IMR-90 (cell line): ENCODE measurements around the gene KIF13A.

ENCODE experiments used
- BHLHE40 ChIP-seq: fragments of 150-350 bp; IDR thresholded peaks from 2 replicates; pipeline ENCODE4 v1.6.1; 2016; ENCODE audit warnings: mild to moderate bottlenecking, low read depth, low read length
- CEBPB ChIP-seq: IDR thresholded peaks from 2 replicates; pipeline ENCODE4 v1.6.1; 2012; ENCODE audit warnings: low read depth, low read length, improper control_type of control experiment
- CTCF ChIP-seq: conservative IDR thresholded peaks from 2 replicates; pipeline ENCODE4 v1.5.1; 2012; ENCODE audit warnings: mild to moderate bottlenecking, low read depth, low read length, improper control_type of control experiment
- ELK1 ChIP-seq: fragments of 150-350 bp; IDR thresholded peaks from 2 replicates; pipeline ENCODE4 v1.6.1; 2016; ENCODE audit warnings: low read depth, mild to moderate bottlenecking, low read length, moderate library complexity, borderline replicate concordance
- FOS ChIP-seq: fragments of 150-350 bp; IDR thresholded peaks from 2 replicates; pipeline ENCODE4 v1.6.1; 2016; ENCODE audit warnings: low read depth, low read length
- MAFK ChIP-seq: IDR thresholded peaks from 2 replicates; pipeline ENCODE4 v1.6.1; 2012; ENCODE audit warnings: low read depth, low read length, improper control_type of control experiment
- MAZ ChIP-seq: IDR thresholded peaks from 2 replicates; pipeline ENCODE4 v1.6.1; 2012; ENCODE audit warnings: low read depth, mild to moderate bottlenecking, low read length, improper control_type of control experiment, moderate library complexity, borderline replicate concordance
- MXI1 ChIP-seq: IDR thresholded peaks from 2 replicates; pipeline ENCODE4 v1.6.1; 2012; ENCODE audit warnings: low read depth, mild to moderate bottlenecking, low read length, moderate library complexity, borderline replicate concordance
- NFE2L2 ChIP-seq: fragments of 150-350 bp; IDR thresholded peaks from 2 replicates; pipeline ENCODE4 v1.6.1; 2016; ENCODE audit warnings: low read depth, mild to moderate bottlenecking, low read length
- POLR2A ChIP-seq: IDR thresholded peaks from 2 replicates; pipeline ENCODE4 v1.6.1; 2012; ENCODE audit warnings: mild to moderate bottlenecking, low read depth, low read length
- RCOR1 ChIP-seq: IDR thresholded peaks from 2 replicates; pipeline ENCODE4 v1.6.1; 2012; ENCODE audit warnings: mild to moderate bottlenecking, low read length, improper control_type of control experiment; ENCODE audit not compliant: insufficient replicate concordance
- SMC3 ChIP-seq: fragments of 150-350 bp; IDR thresholded peaks from 2 replicates; pipeline ENCODE4 v1.6.1; 2016; ENCODE audit warnings: low read depth, mild to moderate bottlenecking, antibody characterized with exemption, low read length, moderate library complexity
- USF2 ChIP-seq: fragments of 150-350 bp; IDR thresholded peaks from 2 replicates; pipeline ENCODE4 v1.6.1; 2017; ENCODE audit warnings: mild to moderate bottlenecking, antibody characterized with exemption, low read length, low read depth

- TF ChIP-seq RCOR1 (no peak), POLR2A (no peak), CTCF (no peak), MAZ (no peak), FOS (no peak), MXI1 (no peak), SMC3 (no peak), NFE2L2 (no peak), CEBPB (no peak), USF2 (no peak), MAFK (no peak), BHLHE40 (no peak), ELK1 (no peak)
Observed at GRCh38 chr6:17884498-17885478, 102.6 kb downstream of the KIF13A start.
